IMR-90 (cell line): ENCODE data around the gene KIF13A. TPM values are rescaled to one million over a fixed set of nuclear protein-coding genes. Genes with fewer than 3 reads are reported as not detected.

Experiments
- ATAC-seq: fragments of 200-7000 bp; cut with Tn5 transposase; 2 replicates; pipeline ENCODE4 v1.9.1; 2020; ENCODE audit warnings: low read depth, mild to moderate bottlenecking, moderate library complexity
- BruUV-seq: library from RNA; stranded (reverse); fragments of 400-500 nt; replicated peaks from 2 replicates; lab custom pipeline; 2021; lab: Mats Ljungman, UMichigan
- CTCF ChIA-PET: fragments of 300-600 bp; formaldehyde crosslinking; extraction: SDS; loops from one replicate; lab custom pipeline; 2021; ENCODE audit warnings: antibody characterized with exemption; lab: Yijun Ruan, JAX
- POLR2A ChIA-PET: fragments of 300-600 bp; sonication (Branson Sonifier 250); formaldehyde crosslinking; loops from one replicate; lab custom pipeline; 2022; ENCODE audit warnings: antibody characterized with exemption; ENCODE audit not compliant: unreplicated experiment; lab: Charles Lee
- DNase-seq: peaks from one replicate; pipeline ENCODE4 v3.0.0; 2013
- H2AFZ ChIP-seq: replicated peaks from 2 replicates; pipeline ENCODE3; 2013; ENCODE audit warnings: low read length, mild to moderate bottlenecking; ENCODE audit not compliant: poor library complexity
- H2AK5ac ChIP-seq: 2 replicates; pipeline ENCODE4 v1.6.1; 2013; ENCODE audit warnings: low read depth, low read length, inconsistent platforms
- H2AK9ac ChIP-seq: replicated peaks from 2 replicates; pipeline ENCODE3; 2013; ENCODE audit warnings: mild to moderate bottlenecking, low read depth, low read length, moderate library complexity; ENCODE audit not compliant: poor library complexity
- H2BK120ac ChIP-seq: 2 replicates; pipeline ENCODE4 v1.6.1; 2013; ENCODE audit warnings: low read depth, low read length, inconsistent platforms
- H2BK15ac ChIP-seq: 3 replicates; pipeline ENCODE4 v1.6.1; 2013; ENCODE audit warnings: low read depth, low read length, inconsistent platforms
- H2BK20ac ChIP-seq: 2 replicates; pipeline ENCODE4 v1.6.1; 2013; ENCODE audit warnings: low read depth, mild to moderate bottlenecking, inconsistent platforms, low read length, moderate library complexity
- H2BK5ac ChIP-seq: 2 replicates; pipeline ENCODE4 v1.6.1; 2013; ENCODE audit warnings: mild to moderate bottlenecking, low read depth, low read length, inconsistent platforms; ENCODE audit not compliant: poor library complexity, severe bottlenecking
- H3K14ac ChIP-seq: replicated peaks from 2 replicates; pipeline ENCODE4 v1.6.1; 2013; ENCODE audit warnings: low read depth, low read length, inconsistent platforms
- H3K18ac ChIP-seq: 2 replicates; pipeline ENCODE4 v1.6.1; 2013; ENCODE audit warnings: low read depth, low read length, control low read depth
- H3K23ac ChIP-seq: 2 replicates; pipeline ENCODE4 v1.6.1; 2013; ENCODE audit warnings: low read depth, low read length, inconsistent platforms
- H3K27ac ChIP-seq: 2 replicates; pipeline ENCODE4 v1.5.1; 2013; ENCODE audit warnings: mild to moderate bottlenecking, control low read depth, low read length; ENCODE audit not compliant: insufficient read depth
- H3K27me3 ChIP-seq: 2 replicates; pipeline ENCODE4 v1.6.1; 2013; ENCODE audit warnings: low read length; ENCODE audit not compliant: control insufficient read depth, insufficient read depth
- H3K36me3 ChIP-seq: 2 replicates; pipeline ENCODE4 v1.6.1; 2013; ENCODE audit warnings: low read length, mixed read lengths; ENCODE audit not compliant: control insufficient read depth, insufficient read depth
- H3K4ac ChIP-seq: 2 replicates; pipeline ENCODE4 v1.6.1; 2013; ENCODE audit warnings: low read depth, low read length, inconsistent platforms
- H3K4me1 ChIP-seq: 2 replicates; pipeline ENCODE4 v1.6.1; 2013; ENCODE audit warnings: low read length, mixed read lengths; ENCODE audit not compliant: control insufficient read depth, insufficient read depth
- H3K4me2 ChIP-seq: 2 replicates; pipeline ENCODE4 v1.6.1; 2013; ENCODE audit warnings: low read depth, mild to moderate bottlenecking, control low read depth, low read length, moderate library complexity
- H3K4me3 ChIP-seq: 2 replicates; pipeline ENCODE4 v1.5.1; 2013; ENCODE audit warnings: low read depth, mild to moderate bottlenecking, control low read depth, low read length, moderate library complexity; ENCODE audit not compliant: insufficient read depth
- H3K56ac ChIP-seq: 2 replicates; pipeline ENCODE4 v1.6.1; 2013; ENCODE audit warnings: low read length, inconsistent platforms; ENCODE audit not compliant: insufficient read depth; ENCODE audit errors: extremely low read depth
- H3K79me1 ChIP-seq, 2 experiments: 2 replicates each; pipeline ENCODE4 v1.6.1; 2013; ENCODE audit warnings: low read length in 2 of 2, inconsistent platforms in 1 of 2, low read depth in 1 of 2
- H3K9ac ChIP-seq: 2 replicates; pipeline ENCODE4 v1.6.1; 2013; ENCODE audit warnings: low read depth, low read length, control low read depth
- H3K9me1 ChIP-seq: 2 replicates; pipeline ENCODE4 v1.6.1; 2013; ENCODE audit warnings: low read length, inconsistent platforms; ENCODE audit not compliant: insufficient read depth
- H3K9me3 ChIP-seq: 2 replicates; pipeline ENCODE4 v1.6.1; 2013; ENCODE audit warnings: low read length; ENCODE audit not compliant: control insufficient read depth, insufficient read depth
- H4K20me1 ChIP-seq: 2 replicates; pipeline ENCODE4 v1.6.1; 2013; ENCODE audit warnings: low read length, inconsistent platforms; ENCODE audit not compliant: insufficient read depth
- H4K5ac ChIP-seq: 2 replicates; pipeline ENCODE4 v1.6.1; 2013; ENCODE audit warnings: mild to moderate bottlenecking, low read depth, low read length, control low read depth
- H4K8ac ChIP-seq, 2 experiments: 2 replicates each; pipeline ENCODE4 v1.6.1; 2013; ENCODE audit warnings: low read depth in 2 of 2, low read length in 2 of 2, control low read depth in 1 of 2, inconsistent platforms in 1 of 2
- H4K91ac ChIP-seq: 2 replicates; pipeline ENCODE4 v1.6.1; 2013; ENCODE audit warnings: low read depth, low read length, inconsistent platforms; ENCODE audit not compliant: insufficient read depth
- MXI1 ChIP-seq: IDR thresholded peaks from 2 replicates; pipeline ENCODE4 v1.6.1; 2012; ENCODE audit warnings: low read depth, mild to moderate bottlenecking, low read length, moderate library complexity, borderline replicate concordance
- POLR2A ChIP-seq: IDR thresholded peaks from 2 replicates; pipeline ENCODE4 v1.6.1; 2012; ENCODE audit warnings: mild to moderate bottlenecking, low read depth, low read length
- dilution Hi-C: fragments of 300-500 bp; cut with HindIII; formaldehyde crosslinking; loops from one replicate; pipeline ENCODE4 v1.14.3; 2018; ENCODE audit warnings: low sequenced_read_pairs; ENCODE audit not compliant: unreplicated experiment
- in situ Hi-C: fragments of 300-500 bp; cut with MboI; formaldehyde crosslinking; loops from 3 replicates; pipeline ENCODE4 v1.14.3; 2019; ENCODE audit warnings: low sequenced_read_pairs, inconsistent platforms, mixed read lengths
- intact Hi-C: fragments of 100-400 bp; cut with micrococcal nuclease; formaldehyde crosslinking; loops from 2 replicates; pipeline ENCODE4 v1.10.0; 2022
- polyA plus RNA-seq, 3 experiments: library from polyadenylated mRNA; depleted of rRNA; stranded (reverse); fragments of >200 nt; gene quantifications; 2 replicates each; pipeline ENCODE4 v1.2.3, GENCODE V29; 2012; ENCODE audit warnings: low replicate concordance in 1 of 3
- total RNA-seq: library from RNA; depleted of rRNA; stranded (reverse); fragments of >200 nt; gene quantifications from 2 replicates; pipeline ENCODE4 v1.2.3, GENCODE V29; 2012

KIF13A gene
- total and polyA plus RNA-seq, 2 of the 4 experiments (the other 2 are of a cell fraction): 23.3 to 51.8 TPM

GRCh38 chr6:17950095-17950494 lies 37.3 kb downstream of the KIF13A start:
- Histone ChIP-seq H3K23ac (no peak overlapping the region), H2AK9ac (no peak overlapping the region), H4K5ac (no peak overlapping the region), H3K27ac (no peak overlapping the region), H3K9me3 (no peaks in the 10 kb centered on the region), H2AFZ (no peak overlapping the region), H3K18ac (no peak overlapping the region), H4K91ac (no peak overlapping the region), H2BK120ac (no peak overlapping the region), H3K4ac (no peak overlapping the region), H3K56ac (no peak overlapping the region), H4K8ac (no peak overlapping the region), H3K4me1 (peaks cover 6% of the 10 kb centered on the region), H3K14ac (no peak overlapping the region), H4K20me1 (peaks cover 6% of the 10 kb centered on the region; the same call in 1 of the 2 replicates), H3K9ac (no peak overlapping the region), H3K4me2 (no peak overlapping the region), H2AK5ac (no peak overlapping the region), H2BK15ac (no peak overlapping the region), H3K79me1 (peaks cover 27 to 52% of the 10 kb centered on the region in 2 experiments), H3K27me3 (no peaks in the 10 kb centered on the region), H3K9me1 (peaks cover 6% of the 10 kb centered on the region; the same call in 1 of the 2 replicates), H3K36me3 (peaks cover 3% of the 10 kb centered on the region; the same call in 1 of the 2 replicates), H3K4me3 (no peak overlapping the region), H2BK20ac (no peak overlapping the region), H2BK5ac (no peak overlapping the region)
- no peak for TF ChIP-seq POLR2A
- TF ChIP-seq MXI1: no peak
- POLR2A ChIA-PET: no interaction called here
- dilution Hi-C loops (no loop called here), in situ Hi-C loops (no loop called here), intact Hi-C loops (no loop called here)
- CTCF ChIA-PET: no interaction called here
- DNase-seq (no peak), ATAC-seq (peak; percentile 32; the same call in 1 of the 2 replicates)
- BruUV-seq: no TSS peak
